Activated CD4-positive, alpha-beta T cell treated with anti-CD3 and anti-CD28 coated beads for 4 hours (primary cell): Measurements from ENCODE around the gene SMURF1.
"Not testable (repeated sequence)": the region's sequence is repeated elsewhere in the genome, so short reads cannot be mapped to it uniquely, and the experiment has no call there.

Experiments used
- DNase-seq, 2 donors: peaks; one replicate each; pipeline ENCODE4 v3.0.0-alpha.2; 2020

Gene SMURF1

GRCh38 chr7:99143853-99144672 lies at the start of gene SMURF1:
SMURF1 (minus strand) TSS chr7:99144108; CDS start chr7:99143780, 328 bp downstream.
- peak; percentile 58 to 71 for DNase-seq

DNA sequence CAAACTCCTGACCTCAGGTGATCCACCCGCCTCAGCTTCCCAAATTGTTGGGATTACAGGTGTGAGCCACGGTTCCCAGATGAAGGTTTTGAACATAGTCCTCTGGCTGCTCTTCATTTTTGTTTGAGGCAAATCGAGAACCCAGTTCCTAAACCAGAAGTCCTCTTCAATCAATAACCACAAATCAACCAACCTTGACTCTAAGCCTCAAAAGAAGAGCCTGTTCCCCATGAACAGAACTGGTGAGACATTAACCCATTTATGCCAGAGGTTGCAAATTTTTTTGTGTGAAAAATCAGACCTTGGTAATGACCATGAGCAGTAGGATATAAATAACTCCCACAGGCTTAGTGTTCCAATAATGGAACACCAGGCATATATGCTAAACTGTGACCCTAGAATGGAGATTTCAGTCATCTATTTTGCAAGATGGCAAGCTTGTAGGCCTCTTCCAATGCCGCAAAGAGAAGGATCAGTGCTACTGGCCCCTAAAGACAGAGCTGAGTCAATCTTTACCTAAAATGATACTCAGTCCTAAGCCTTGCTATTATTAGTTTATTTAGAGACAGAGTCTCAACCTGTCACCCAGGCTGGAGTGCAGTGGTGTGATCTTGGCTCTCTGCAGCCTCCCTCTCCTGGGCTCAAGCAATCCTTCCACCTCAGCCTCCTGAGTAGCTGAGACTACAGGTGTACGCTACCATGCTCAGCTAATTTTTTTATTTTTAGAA lies 48.1 kb upstream of the SMURF1 start:
- DNase-seq: no peak

DNA sequence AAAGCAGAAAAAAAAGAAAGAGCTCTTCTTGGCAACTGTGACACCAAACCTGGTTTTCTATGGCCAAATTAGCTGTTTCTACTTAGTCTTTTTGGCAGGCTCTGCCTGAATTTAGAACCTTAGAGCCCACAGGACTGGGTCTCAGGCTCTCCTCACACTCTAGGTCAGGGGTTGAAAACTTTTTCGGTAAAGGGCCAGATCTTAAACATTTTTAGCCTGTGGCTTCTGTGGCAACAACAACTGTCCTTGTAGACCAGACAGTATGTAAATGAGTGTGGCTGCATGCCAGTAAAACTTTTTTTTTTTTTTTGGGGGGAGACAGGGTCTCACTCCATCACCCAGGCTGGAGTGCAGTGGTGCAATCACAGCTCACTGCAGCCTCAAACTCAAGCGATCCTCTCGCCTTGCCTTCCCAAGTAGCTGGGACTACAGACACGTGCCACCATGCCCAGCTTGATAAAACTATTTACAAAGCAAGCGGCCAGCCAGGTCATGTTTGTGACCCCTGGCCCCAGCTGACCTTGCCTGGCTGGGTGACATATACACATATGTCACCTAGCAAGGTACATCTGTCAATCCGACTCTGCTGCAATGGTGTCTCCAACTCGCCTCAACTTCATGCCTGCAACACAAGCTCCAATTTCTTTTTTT lies 46.6 kb upstream of the SMURF1 start:
- no peak for DNase-seq

DNA sequence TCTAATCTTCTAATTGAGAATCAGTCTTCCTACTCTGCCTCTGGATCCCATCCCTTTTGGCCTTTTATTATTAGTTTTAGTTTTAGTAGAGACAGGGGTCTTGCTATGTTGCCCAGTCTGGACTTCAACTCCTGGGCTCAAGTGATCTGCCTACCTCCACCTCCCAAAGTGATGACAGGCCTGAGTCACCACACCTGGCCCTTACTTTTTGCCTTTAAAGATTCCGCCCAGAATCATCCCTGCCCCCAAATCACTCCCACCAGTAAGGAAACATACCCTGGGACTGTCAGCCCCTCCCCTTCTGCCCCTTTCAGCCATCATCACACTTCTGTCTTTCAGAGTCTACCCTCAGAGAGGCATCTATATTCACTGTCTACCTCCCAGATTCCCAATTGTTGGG lies 45.3 kb upstream of the SMURF1 start:
- no peak for DNase-seq

GRCh38 chr7:99188221-99188620 lies 44.3 kb upstream of the SMURF1 start:
- no peak for DNase-seq

DNA sequence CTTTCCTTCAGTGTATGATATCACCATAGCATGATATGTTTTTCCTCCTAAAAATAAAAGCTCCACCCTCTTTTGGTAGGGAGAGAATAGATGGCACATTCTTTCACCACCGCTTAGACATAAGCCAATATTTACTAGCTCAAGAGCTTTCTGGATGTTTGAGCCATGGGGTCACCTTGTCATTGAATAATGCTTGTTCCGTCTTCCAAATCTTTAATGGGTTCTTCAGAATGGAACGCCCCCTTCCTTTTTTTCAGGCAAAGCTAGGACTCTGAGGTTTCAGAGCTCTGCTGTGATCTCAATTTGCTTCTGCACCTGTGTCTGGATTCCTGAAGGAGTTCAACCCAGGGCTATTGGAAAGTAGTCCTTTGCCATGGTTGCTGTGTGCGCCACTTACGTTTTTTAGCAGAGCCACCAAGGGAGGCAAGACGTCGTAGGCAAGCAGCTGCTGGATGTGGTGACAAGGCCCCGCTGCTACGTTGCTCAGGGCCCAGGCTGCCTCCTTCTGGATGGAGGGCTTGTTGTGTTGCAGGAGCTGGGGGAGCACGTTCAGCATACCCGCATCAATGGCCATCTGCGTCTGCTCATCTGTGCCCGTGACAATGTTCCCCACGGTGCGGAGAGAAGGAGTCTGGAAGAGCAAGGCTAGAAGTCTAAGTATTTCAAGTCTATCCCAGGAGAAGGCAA lies 40.8 kb upstream of the SMURF1 start:
- no peak for DNase-seq

DNA sequence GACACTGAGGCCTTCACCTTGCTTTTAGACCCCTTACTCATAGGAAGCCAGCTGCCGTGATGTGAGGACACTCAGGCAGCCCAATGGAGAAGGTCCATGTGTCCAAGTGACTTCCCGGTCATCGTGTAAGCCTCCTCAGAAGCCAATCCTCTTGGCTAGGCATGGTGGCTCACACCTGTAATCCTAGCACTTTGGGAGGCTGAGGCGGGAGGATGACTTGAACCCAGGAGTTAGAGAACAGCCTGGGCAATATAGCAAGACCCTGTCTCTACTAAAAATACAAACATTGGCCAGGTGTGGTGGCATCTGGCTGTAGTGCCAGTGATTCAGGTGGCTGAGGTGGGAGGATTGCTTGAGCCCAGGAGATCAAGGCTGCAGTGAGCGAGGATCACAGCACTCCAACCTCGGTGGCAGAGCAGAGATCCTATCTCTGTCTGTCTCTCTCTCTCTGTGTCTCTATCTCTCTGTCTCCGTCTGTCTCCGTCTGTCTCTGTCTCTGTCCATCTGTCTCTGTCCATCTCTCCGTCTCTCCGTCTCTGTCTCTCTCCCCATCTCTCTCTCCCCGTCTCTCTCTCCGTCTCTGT lies 36.3 kb upstream of the SMURF1 start:
- no peak for DNase-seq

DNA sequence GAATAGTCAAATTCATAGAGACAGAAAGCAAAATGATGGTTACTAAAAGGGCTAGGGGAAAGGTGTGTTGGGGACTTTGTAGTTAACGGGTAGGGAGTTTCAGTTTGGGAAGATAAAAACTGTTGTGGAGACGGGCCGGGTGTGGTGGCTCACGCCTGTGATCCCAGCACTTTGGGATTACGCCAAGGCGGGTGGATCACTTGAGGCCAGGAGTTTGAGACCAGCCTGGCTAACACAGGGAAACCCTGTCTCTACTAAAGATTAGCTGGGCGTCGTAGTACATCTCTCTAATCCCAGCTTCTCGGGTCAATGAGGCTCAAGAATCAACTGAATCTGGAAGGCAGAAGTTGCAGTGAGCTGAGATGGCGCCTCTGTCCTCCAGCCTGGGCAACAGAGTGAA lies 33.3 kb upstream of the SMURF1 start:
- DNase-seq: no peak

DNA sequence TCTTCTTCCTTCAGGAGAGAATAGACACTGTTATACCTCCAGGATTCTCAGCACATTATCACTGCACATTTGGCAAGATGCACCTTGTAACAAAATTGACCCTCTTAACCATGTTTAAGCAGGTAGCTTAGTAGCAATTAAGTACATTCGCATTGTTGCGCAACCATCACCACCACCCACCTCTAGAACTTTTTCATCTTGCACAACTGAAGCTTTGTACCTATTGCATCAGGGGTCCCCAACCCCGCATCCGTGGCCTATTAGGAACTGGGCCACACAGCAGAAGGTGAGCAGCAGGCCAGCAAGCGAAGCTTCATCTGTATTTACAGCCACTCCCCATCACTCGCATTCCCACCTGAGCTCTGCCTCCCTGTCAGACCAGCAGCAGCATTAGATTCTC lies 29.9 kb upstream of the SMURF1 start:
- DNase-seq: no peak

- DNase-seq: no peak
These were observed 27.8 kb upstream of the SMURF1 start for GRCh38 chr7:99171731-99172130.

GRCh38 chr7:99170730-99171074 lies 26.8 kb upstream of the SMURF1 start:
- no peak for DNase-seq

GRCh38 chr7:99170065-99170729 lies 26.3 kb upstream of the SMURF1 start:
- DNase-seq: no peak

GRCh38 chr7:99167072-99167471 lies 23.2 kb upstream of the SMURF1 start:
- no peak for DNase-seq

DNA sequence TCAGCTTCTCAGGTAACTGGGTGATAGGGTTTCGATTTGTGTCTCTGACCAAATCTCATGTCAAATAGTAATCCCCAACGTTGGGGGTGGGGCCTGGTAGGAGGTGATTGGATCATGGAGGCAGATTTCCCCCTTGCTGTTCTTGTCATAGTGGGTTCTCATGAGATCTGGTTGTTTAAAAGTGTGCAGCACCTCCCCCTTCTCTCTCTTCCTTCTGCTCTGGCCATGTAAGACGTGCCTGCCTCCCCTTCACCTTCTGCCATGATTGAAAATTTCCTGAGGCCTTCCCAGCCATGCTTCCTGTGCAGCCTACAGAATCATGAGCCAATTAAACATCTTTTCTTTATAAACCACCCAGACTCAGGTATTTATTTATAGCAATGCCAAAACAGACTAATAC lies 21.9 kb upstream of the SMURF1 start:
- DNase-seq: no peak

DNA sequence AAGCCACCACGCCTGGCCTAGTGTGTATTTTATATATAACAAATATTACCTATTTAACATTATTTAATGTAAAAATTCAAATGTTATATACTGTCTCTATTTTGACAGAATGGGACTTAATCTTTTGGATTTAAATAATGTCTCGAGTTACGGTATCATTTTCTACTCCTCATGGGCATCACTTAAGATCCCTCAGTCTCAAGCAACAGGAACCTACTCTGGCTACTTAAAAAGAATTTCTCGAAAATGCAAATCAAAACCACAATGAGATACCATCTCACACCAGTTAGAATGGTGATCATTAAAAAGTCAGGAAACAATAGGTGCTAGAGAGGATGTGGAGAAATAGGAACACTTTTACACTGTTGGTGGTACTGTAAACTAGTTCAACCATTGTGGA lies 19.8 kb upstream of the SMURF1 start:
- not testable (repeated sequence) for DNase-seq

DNA sequence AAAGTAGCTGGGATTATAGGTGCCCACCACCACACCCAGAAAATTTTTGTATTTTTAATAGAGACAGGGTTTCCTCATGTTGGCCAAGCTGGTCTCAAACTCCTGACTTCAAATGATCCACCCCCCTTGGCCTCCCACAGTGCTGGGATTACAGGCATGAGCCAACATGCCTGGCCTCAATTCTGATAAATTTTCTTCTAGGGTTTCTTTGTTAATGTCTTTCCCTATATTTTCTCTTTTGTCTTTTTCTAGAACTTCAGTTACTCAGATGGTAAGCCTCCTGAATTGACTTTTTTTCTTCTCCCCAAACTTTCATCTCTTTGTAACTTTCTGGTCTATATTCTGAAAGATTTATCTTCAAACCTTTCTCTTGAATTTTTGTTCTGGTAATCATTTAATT lies 12.7 kb upstream of the SMURF1 start:
- no peak for DNase-seq

DNA sequence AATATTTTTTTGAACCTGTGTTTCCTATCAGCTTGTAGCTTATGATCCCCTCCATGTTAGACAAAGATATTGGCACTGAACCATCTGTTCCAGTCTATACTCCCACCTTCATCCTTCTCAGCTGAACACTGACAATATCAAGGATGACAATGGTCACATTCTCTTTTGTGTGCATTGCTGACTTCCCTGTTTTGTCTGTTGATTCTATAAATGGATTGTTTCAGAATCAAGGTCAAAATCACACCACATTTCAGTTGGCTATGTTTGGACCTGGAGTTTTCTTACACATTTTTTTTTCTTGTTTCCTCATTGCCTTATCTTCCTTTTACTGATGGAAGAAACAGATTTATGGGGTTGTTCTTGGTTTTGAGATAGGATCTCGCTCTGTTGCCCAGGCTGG lies 11.3 kb upstream of the SMURF1 start:
- DNase-seq: no peak

- no peak for DNase-seq
These were observed 3.1 kb upstream of the SMURF1 start for GRCh38 chr7:99146979-99147378.

GRCh38 chr7:99143521-99143852 lies 421 bp downstream of the SMURF1 start:
- no peak for DNase-seq

DNA sequence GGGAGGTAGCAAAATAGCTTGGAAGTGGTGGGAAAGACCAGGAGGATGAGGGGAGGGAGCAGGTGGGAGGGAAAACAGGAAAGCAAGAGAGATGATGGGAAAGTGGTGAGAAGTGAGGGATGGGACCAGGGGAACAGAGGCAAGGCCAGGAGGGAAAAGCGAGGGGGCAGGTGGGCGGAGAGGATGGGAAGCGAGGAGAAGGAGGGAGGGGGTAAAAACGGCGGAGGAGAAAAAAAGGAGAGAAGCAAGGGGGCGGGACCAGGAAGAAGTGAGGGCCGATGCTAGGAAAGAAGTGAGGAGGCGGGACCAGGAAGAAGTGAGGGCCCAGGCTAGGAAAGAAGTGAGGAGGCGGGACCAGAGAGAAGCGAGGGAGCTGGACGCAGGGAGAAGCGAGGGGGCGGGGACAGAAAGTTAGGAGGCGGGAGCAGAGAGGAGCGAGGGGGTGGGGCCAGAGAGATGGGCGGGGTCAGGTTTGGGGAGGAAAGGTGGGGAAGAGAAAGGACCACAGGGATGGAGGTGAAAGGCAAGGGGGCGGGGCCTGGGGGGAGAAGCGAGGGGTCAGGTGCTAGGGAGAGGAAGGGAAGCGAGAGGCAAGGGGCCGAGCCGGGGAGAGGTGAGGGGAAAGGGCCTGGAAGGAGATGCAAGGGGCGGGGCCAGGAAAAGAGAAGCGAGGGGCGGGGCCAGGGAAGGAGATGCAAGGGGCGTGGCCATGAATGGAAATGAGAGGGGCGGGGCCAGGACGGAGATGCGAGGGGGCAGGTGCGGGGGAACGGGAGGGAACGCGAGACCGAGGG lies 984 bp downstream of the SMURF1 start:
- DNase-seq: peak; percentile 91

- peak; percentile 76 for DNase-seq
These were observed 1.8 kb downstream of the SMURF1 start for GRCh38 chr7:99141841-99142726.
